Colonic mucosa (tissue), 4 donors: Measurements from ENCODE around the gene SCAMP5. TPM values are rescaled to one million over a fixed set of nuclear protein-coding genes. Genes with fewer than 3 reads are reported as not detected.

Source experiments
- DNase-seq: peaks from one replicate; pipeline ENCODE4 v3.0.0-alpha.2; 2020
- H3K27ac ChIP-seq: fragments of 200-600 bp; one replicate; pipeline ENCODE4 v1.8.0; 2021
- H3K27me3 ChIP-seq: fragments of 200-600 bp; one replicate; pipeline ENCODE4 v1.8.0; 2021
- H3K36me3 ChIP-seq: fragments of 200-600 bp; one replicate; pipeline ENCODE4 v1.8.0; 2021
- H3K4me1 ChIP-seq: fragments of 200-600 bp; one replicate; pipeline ENCODE4 v1.8.0; 2021; ENCODE audit warnings: mild to moderate bottlenecking
- H3K4me3 ChIP-seq: fragments of 200-600 bp; one replicate; pipeline ENCODE4 v1.8.0; 2021
- H3K9ac ChIP-seq, 2 donors: one replicate each; pipeline ENCODE4 v1.7.0; 2013; ENCODE audit warnings: control low read depth in 2 of 2, low read depth in 2 of 2, low read length in 2 of 2
- H3K9me3 ChIP-seq: fragments of 200-600 bp; one replicate; pipeline ENCODE4 v1.8.0; 2021
- CTCF ChIP-seq: fragments of 200-600 bp; IDR thresholded peaks from one replicate; pipeline ENCODE4 v1.8.0; 2022; ENCODE audit warnings: antibody characterized with exemption, mild to moderate bottlenecking
- intact Hi-C: fragments of 100-400 bp; cut with DNase I; formaldehyde crosslinking; loops from one replicate; pipeline ENCODE4 v1.14.1; 2022
- total RNA-seq, 2 donors: library from RNA; stranded (reverse); fragmentation: NEBNext Ultra II Directional in 1 of 2; extraction: Animal tissue kit (Norgen Biotek cat#: 25700) in 1 of 2; gene quantifications; one replicate each; pipeline ENCODE4 v1.2.1, GENCODE V29; 2021
- donor health status: healthy.
- donor health status: DM: no; HTN: no; CAD: no.
- donor health status: DM: no; HTN: no; CAD: no.

The SCAMP5 gene
- total RNA-seq, 2 donors from 2014 or later: 4.9 to 24.9 TPM

GRCh38 chr15:75025548-75026260, 30.3 kb downstream of the SCAMP5 start:
- H3K4me3 ChIP-seq: no peak overlapping the region
- intact Hi-C loops: loop anchor here (10.0 kb wide), 1 partner anchor 279 kb away; no protein-coding TSS in a partner anchor
- H3K36me3 ChIP-seq: no peaks in the 10 kb centered on the region
- H3K9ac ChIP-seq: no peak overlapping the region
- TF ChIP-seq CTCF: no peak
- H3K4me1 ChIP-seq: peaks cover 9% of the 10 kb centered on the region
- H3K27me3 ChIP-seq: no peaks in the 10 kb centered on the region
- H3K9me3 ChIP-seq: no peaks in the 10 kb centered on the region
- no peak for DNase-seq
- no peak overlapping the region for H3K27ac ChIP-seq

GRCh38 chr15:75027551-75027950, 32.2 kb downstream of the SCAMP5 start:
- no peak overlapping the region for H3K9ac ChIP-seq
- H3K27me3 ChIP-seq: no peaks in the 10 kb centered on the region
- no peaks in the 10 kb centered on the region for H3K36me3 ChIP-seq
- intact Hi-C loops: loop anchor here (10.0 kb wide), 1 partner anchor 277 kb away; no protein-coding TSS in a partner anchor
- no peaks in the 10 kb centered on the region for H3K9me3 ChIP-seq
- no peak for DNase-seq
- H3K4me3 ChIP-seq: no peak overlapping the region
- H3K27ac ChIP-seq: no peak overlapping the region
- no peak for TF ChIP-seq CTCF
- peaks cover 9% of the 10 kb centered on the region for H3K4me1 ChIP-seq

GRCh38 chr15:75028991-75029377, 33.6 kb downstream of the SCAMP5 start:
- peaks cover 8% of the 10 kb centered on the region for H3K4me1 ChIP-seq
- intact Hi-C loops: loop anchor here (2.0 to 10.0 kb wide), 2 partner anchors 176 to 276 kb away; no protein-coding TSS in a partner anchor
- no peak overlapping the region for H3K27ac ChIP-seq
- DNase-seq: no peak
- H3K9me3 ChIP-seq: no peaks in the 10 kb centered on the region
- no peak overlapping the region for H3K4me3 ChIP-seq
- peak overlapping the region in 1 of 2 donors; percentile 48 for H3K9ac ChIP-seq
- no peaks in the 10 kb centered on the region for H3K27me3 ChIP-seq
- H3K36me3 ChIP-seq: no peaks in the 10 kb centered on the region
- TF ChIP-seq CTCF: no peak

GRCh38 chr15:75029378-75030022, 34.1 kb downstream of the SCAMP5 start:
- intact Hi-C loops: loop anchor here (2.0 to 10.0 kb wide), 2 partner anchors 175 to 275 kb away; no protein-coding TSS in a partner anchor
- no peaks in the 10 kb centered on the region for H3K36me3 ChIP-seq
- no peaks in the 10 kb centered on the region for H3K27me3 ChIP-seq
- H3K27ac ChIP-seq: peak overlapping the region; percentile 31
- no peak overlapping the region for H3K4me3 ChIP-seq
- peak; percentile 96 for DNase-seq
- H3K9ac ChIP-seq: no peak overlapping the region
- peak; percentile 93 for TF ChIP-seq CTCF
- H3K9me3 ChIP-seq: no peaks in the 10 kb centered on the region
- peaks cover 4% of the 10 kb centered on the region for H3K4me1 ChIP-seq

GRCh38 chr15:75030023-75030413, 34.7 kb downstream of the SCAMP5 start:
- Histone ChIP-seq H3K4me3 (no peak overlapping the region), H3K9me3 (no peaks in the 10 kb centered on the region), H3K36me3 (no peaks in the 10 kb centered on the region), H3K9ac (no peak overlapping the region), H3K4me1 (peaks cover 4% of the 10 kb centered on the region), H3K27ac (no peak overlapping the region), H3K27me3 (no peaks in the 10 kb centered on the region)
- intact Hi-C loops: no loop called here
- no peak for TF ChIP-seq CTCF
- no peak for DNase-seq
